Measurements from ENCODE around the gene GATA5. TPM values are rescaled to one million over a fixed set of nuclear protein-coding genes. Genes with fewer than 3 reads are reported as not detected.

GATA5 gene
- total RNA-seq, 1 donor from 2014 or later = not detected

DNA sequence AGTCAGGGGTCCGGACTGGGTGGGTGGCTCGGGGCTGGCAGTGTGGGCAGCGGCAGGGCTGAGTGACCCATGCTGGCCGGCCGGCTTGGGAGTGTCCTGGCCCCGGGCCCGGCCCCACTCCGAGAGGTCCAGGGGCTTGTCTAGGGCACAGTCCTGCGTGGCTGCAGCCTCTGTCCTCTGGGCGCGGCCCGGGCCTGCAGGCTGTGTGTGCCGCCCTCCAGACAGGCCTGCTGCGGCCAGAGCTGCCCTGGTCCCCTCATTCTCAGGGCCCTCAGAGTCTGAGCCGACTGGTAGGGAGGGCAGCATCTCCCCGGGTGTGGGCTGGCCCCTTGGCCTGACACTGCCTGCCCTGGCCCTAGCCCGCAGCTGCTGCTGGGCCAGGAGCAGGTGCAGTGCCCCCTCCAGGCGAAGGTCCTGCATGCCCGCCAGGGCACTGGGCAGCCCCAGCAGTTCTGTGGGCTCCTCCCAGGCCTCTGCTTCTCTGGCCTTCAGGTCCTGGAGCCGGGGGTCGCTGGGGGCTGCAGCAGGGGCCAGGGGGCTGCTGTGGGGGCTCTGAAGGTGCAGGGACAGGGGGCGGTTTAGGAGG, 61.8 kb downstream of the GATA5 start:
- H3K4me2 ChIP-seq (ENCODE audit: low read length) = no peak overlapping the region
- no peaks in the 10 kb centered on the region for H4K20me1 ChIP-seq (ENCODE audit: insufficient read depth, low read length)
- no peaks in the 10 kb centered on the region for H3K79me2 ChIP-seq (ENCODE audit: insufficient read depth, low read length)
- Mint-ChIP-seq H3K4me3 (ENCODE audit: unreplicated experiment) (no peak overlapping the region), H3K36me3 (ENCODE audit: low read depth, unreplicated experiment) (no peaks in the 10 kb centered on the region), H3K27ac (ENCODE audit: unreplicated experiment) (no peak overlapping the region), H3K9me3 (ENCODE audit: unreplicated experiment) (no peaks in the 10 kb centered on the region), H3K27me3 (ENCODE audit: low read depth, unreplicated experiment) (peaks cover 16% of the 10 kb centered on the region), H3K4me1 (ENCODE audit: low read depth, unreplicated experiment) (no peaks in the 10 kb centered on the region)
- no peak overlapping the region for H3K27ac ChIP-seq (ENCODE audit: low read depth, low read length)
- H3K4me1 ChIP-seq (ENCODE audit: insufficient read depth, low read length) = no peaks in the 10 kb centered on the region
- no peaks in the 10 kb centered on the region for H3K9me3 ChIP-seq (ENCODE audit: insufficient read depth, low read depth, low read length)
- no peak for FAIRE-seq
- no peak overlapping the region for H3K4me3 ChIP-seq (ENCODE audit: insufficient read depth, low read depth, low read length)
- H3K9ac ChIP-seq (ENCODE audit: low read length) = no peak overlapping the region
- H3K36me3 ChIP-seq (ENCODE audit: insufficient read depth, low read length) = no peaks in the 10 kb centered on the region
- no peak for TF ChIP-seq CTCF (IDR thresholded peaks at IDR 0.05; ENCODE audit: insufficient read depth, low read depth, low read length)
- TF ChIP-seq EZH2 (IDR thresholded peaks at IDR 0.05; ENCODE audit: insufficient read depth, low read length) = no peak
- no peak for DNase-seq (ENCODE audit: low read depth)
- no peaks in the 10 kb centered on the region for H3K27me3 ChIP-seq (ENCODE audit: insufficient read depth, low read length)
- no peak overlapping the region for H2AFZ ChIP-seq (ENCODE audit: low read depth, low read length)

Other genes starting within 250 kb of the GATA5 start
- 55.8 and 60.3 TPM in 2 replicates for gene OSBPL2, start 237.5 kb downstream of the GATA5 start, total RNA-seq
- gene ADRM1, start 173.0 kb downstream of the GATA5 start, total RNA-seq = 123 and 125 TPM in 2 replicates
- gene LAMA5, start 108.7 kb downstream of the GATA5 start, total RNA-seq = 285 and 350 TPM in 2 replicates
- 1,126 and 1,251 TPM in 2 replicates for gene RPS21, start 88.9 kb downstream of the GATA5 start, total RNA-seq
- gene CABLES2, start 68.7 kb downstream of the GATA5 start, total RNA-seq = 4.4 and 5.4 TPM in 2 replicates
- 0.14 TPM in 1 of 2 replicates, not detected in the other for gene RBBP8NL, start 48.5 kb downstream of the GATA5 start, total RNA-seq
- 0.43 TPM in 1 of 2 replicates, not detected in the other for gene SLCO4A1, start 166.5 kb upstream of the GATA5 start, total RNA-seq
- 0.10 and 0.16 TPM in 2 replicates for gene NTSR1, start 232.8 kb upstream of the GATA5 start, total RNA-seq